Measurements from ENCODE around the gene KCNJ8.

DNA sequence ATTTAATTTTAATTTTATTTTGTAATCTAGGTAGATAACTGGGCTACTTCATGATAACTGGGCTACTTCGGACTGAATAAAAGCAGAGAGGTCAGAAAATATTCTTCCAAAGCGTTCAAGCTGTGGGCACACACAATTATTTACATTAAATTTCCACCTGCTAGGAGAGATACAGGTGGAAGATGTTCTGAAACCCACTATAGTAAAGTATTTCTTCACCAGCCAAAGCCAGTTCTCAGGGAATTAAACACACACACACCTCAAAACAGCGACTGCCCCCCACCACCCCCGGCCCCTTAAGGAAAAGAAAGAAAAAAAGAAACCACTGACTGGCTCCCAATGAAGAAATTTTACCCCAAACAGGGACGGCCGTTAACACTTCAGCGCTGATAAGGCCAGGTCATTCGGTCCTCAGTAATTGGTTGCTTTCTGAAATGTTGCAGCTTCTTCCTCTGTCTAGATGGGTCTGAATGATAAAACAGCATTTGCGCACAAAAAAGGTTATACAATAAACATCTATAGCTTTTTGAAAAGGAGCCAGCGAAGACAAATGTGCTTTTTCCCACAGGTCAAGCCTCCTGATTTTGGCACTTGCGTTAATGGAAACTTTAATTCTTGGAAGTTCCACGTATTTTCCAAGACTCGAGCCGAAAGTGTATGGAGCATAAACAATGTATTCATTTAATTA, 771 bp upstream of the KCNJ8 start:
- TF ChIP-seq, protein P1, sequence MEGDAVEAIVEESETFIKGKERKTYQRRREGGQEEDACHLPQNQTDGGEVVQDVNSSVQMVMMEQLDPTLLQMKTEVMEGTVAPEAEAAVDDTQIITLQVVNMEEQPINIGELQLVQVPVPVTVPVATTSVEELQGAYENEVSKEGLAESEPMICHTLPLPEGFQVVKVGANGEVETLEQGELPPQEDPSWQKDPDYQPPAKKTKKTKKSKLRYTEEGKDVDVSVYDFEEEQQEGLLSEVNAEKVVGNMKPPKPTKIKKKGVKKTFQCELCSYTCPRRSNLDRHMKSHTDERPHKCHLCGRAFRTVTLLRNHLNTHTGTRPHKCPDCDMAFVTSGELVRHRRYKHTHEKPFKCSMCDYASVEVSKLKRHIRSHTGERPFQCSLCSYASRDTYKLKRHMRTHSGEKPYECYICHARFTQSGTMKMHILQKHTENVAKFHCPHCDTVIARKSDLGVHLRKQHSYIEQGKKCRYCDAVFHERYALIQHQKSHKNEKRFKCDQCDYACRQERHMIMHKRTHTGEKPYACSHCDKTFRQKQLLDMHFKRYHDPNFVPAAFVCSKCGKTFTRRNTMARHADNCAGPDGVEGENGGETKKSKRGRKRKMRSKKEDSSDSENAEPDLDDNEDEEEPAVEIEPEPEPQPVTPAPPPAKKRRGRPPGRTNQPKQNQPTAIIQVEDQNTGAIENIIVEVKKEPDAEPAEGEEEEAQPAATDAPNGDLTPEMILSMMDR (IDR thresholded peaks at IDR 0.05; ENCODE audit: insufficient read depth, low read depth, low read length) = no peak
- TF ChIP-seq EZH2 (IDR thresholded peaks at IDR 0.05; ENCODE audit: insufficient read depth, low read length) = no peak

All from astrocyte (in vitro differentiated cells and primary cell).